ENCODE results near the gene TAF6.

TAF6 gene

DNA sequence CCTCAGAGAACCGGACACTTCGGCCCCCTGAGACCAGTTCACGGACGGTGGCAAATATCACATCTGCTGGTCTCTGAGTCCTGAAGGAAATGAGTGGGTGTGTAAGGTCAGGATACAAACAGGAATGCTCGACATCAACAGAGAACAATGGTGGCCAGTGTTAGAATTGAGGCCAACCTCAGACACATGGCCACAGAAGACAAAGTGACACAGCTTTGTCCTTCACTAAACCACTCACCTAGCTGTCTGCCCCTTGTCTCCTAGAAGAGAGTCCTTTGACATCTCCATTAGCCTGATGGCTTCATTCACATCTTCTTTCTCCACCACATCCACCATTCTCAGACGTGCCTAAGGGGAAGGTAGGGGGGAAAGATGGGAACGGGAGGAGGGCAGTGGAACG is 26.1 kb downstream of the TAF6 start:
- no peak for DNase-seq

DNA sequence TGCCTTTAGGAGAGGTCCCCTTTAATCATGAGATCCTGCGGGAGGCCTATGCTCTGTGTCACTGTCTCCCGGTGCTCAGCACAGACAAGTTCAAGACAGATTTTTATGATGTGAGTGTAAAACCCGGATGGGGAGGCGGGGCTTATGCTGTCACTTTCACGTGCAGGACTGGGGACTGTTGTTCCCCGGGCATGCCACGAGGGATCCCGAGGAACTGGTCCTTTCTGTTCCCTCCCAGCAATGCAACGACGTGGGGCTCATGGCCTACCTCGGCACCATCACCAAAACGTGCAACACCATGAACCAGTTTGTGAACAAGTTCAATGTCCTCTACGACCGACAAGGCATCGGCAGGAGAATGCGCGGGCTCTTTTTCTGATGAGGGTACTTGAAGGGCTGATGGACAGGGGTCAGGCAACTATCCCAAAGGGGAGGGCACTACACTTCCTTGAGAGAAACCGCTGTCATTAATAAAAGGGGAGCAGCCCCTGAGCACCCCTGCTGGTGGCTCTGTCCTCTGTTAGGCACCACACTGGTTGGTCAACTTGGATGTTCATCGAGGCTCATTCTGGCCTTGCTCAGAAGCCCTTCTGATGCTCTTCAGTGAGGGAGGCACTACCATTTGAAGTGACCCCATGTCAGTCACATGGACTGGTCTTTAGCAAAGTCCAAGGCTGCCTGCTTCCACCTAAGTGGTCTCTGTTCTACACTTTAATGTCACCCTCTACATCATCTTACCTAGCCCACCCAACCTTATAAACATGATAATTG is 27.6 kb downstream of the TAF6 start:
- DNase-seq, result no peak

DNA sequence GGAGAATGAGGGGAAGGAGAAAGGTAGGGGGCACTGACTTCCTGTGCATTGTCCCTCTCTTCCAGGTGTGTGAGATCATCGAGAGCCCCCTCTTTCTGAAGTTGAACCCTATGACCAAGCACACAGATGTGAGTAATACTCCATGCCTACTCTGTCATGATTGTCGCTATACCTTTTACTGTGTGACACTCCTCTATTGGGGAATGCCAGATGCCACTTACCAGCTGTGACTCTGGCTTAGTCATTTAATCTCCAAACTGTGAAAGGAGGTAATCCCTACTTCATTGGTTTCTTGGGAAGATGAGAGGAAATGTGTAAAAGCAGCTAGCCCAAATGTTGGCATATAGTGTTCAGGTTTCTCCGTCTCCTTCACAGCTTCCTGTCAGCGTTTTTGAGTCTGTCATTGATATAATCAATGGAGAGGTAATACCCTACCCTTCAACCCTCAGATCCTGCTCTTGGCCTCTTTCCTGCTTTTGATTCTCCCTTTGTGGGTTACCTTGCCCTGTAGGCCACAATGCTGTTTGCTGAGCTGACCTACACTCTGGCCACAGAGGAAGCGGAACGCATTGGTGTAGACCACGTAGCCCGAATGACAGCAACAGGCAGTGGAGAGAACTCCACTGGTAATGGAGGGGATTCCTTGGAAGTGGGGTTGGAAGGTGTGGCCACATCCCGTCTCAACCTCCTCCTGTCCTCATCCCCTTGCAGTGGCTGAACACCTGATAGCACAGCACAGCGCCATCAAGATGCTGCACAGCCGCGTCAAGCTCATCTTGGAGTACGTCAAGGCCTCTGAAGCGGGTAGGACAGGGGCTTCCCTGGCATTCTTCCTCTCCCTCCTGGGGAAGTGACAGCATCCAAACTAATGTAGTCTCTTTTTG is 28.4 kb downstream of the TAF6 start:
- DNase-seq, result no peak

DNA sequence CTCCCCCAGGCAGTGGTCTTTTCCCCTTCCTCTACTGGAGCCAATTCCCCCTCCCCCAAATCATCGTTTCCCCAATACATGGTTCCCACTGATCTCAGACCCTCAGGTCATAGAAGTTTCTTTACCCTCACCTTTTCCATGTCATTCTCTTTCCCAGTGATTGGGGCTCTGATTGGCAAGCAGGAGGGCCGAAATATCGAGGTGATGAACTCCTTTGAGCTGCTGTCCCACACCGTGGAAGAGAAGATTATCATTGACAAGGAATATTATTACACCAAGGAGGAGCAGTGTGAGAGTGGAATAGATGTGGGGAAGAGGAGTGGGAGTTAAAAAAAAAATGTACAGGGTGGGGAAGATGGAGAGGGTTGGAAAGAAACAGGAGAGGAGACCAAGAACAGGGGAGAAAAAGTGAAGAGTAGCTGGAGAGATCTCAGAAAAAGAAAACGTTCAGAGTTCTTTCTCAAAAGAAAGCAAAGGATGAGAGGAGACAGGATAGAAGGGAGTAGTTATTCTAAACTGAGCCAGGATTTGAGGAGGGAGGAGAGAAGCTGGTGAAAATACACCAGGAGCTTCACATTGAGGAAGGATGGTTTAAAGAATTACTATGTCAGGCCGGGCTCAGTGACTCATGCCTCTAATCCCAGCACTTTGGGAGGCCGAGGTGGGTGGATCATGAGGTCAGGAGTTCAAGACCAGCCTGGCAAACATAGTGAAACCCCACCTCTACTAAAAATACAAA is 29.5 kb downstream of the TAF6 start:
- no peak for DNase-seq

DNA sequence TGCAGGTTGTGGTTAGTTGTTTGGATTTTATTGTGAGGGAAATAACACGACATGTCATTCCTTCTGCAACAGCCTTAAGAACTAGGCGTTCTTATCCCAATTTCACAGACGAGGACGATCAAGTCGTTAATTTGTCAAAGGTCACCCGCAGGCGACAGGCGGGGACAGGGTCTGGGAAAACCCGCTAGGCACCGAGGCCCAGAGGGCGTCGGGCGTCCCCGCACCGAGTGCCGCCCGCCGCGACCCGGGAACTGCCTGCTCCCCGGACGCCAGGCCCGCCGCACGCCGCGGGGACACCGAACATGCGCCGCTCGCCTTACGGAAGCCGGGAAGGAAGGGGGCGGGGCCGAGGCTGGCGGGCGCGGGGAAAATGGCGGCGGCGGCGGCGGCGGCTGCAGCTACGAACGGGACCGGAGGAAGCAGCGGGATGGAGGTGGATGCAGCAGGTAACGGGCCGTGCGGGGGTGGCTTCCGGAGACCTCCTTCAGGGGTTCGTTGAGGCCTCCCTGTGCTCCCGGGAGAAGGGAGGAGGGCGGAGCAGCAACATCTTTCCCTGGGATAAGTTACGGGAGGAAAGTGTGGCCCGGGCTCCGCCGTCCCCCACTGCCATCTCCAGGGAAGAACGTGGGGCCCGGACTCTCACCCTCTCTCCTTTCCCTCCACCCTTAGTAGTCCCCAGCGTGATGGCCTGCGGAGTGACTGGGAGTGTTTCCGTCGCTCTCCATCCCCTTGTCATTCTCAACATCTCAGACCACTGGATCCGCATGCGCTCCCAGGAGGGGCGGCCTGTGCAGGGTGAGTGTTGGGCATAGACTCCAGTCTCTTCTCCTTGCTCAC is 30.3 kb downstream of the TAF6 start, which contains the start of gene COPS6:
Gene COPS6 (plus strand): TSS at position 349 of the 837 bp plus-strand sequence. CDS start 22 bp downstream, at position 371.
- peak; percentile 85 for DNase-seq

DNA sequence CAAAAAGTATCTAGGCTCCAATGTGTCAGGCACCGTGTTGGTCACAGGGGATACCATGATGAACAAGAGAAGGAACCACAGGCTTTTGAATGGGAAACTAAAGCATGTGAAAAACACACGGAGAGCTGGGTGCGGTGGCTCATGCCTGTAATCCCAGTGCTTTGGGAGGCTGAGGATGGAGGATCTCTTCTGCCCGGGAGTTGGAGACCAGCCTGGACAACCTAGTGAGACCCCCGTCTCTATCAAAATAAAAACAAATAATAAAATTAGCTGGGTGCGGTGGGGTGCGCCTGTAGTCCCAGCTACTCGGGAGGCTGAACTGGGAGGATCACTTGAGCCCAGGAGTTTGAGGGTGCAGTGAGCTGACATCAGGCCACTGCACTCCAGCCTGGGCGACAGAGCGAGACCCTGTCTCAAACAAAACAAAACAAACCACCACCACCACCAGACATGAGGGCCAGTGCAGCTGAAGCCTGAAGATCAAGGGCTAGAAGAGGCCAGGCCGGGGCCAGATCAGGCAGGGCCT is 31.0 kb downstream of the TAF6 start:
- DNase-seq, result no peak

DNA sequence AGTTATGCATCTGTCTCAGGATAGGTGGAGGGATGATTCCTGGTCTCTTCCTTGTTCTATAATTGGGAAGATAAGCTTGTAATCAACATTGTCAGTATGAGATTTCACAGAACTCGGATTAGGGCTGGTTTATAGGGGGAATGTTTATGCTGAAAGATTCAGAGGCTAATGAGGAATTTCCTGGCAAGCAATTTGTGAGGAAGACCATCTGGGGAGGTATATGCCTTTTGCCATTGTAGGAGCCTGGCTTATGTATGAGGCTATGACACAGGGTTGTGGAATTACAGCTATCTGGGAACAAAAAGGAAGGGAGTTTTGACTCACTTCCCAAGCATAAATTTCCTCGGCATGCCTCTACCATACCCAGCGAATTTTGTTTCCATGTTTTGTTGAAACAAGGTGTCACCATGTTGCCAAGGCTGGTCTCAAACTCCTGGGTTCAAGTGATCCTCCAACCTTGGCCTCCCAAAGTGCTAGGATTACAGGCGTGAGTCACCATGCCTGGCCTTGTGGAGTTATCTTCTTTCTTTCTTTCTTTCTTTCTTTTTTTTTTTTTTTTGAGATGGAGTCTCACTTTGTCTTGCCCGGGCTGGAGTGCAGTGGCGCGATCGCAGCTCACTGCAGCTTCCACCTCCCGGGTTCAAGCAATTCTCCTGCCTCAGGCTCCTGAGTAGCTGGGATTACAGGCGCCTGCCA is 32.0 kb downstream of the TAF6 start:
- peak; percentile 97 for DNase-seq

DNA sequence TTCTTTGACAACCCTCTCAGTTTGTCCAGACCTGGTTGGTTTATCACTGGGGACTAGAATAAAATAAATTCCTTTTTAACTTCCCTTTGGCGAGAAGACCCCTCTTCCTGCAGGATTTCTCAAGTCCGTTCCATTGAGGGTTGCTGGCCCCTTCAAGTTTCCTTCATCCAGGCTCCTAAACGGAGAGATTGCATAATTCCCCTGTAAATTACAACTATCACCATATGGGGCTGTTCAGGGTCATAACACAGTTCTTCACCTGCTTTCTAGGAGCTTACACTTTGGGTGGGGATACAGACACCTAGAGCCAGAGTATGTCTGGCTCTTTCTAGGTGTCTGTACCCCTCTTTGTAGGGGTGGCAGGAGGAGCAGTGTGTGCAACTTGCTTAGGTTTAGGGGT is 33.6 kb downstream of the TAF6 start:
- DNase-seq, result no peak

DNA sequence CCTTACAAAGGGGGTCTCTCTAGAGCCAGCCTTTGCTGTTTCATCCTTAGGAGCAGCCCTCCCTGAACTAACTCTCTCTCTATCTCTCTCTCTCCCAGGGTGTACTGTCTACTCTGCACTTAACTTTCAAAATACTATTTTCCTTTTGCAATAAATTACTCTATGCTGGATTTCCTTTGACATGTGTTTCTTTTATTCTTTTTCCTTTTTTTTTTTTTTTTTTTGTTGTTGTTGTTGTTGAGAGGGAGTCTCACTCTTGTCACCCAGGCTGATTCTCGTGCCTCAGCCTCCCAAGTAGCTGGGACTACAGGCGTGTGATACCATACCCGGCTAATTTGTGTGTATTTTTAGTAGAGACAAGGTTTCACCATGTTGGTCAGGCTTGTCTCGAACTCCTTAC is 36.2 kb downstream of the TAF6 start:
- no peak for DNase-seq

DNA sequence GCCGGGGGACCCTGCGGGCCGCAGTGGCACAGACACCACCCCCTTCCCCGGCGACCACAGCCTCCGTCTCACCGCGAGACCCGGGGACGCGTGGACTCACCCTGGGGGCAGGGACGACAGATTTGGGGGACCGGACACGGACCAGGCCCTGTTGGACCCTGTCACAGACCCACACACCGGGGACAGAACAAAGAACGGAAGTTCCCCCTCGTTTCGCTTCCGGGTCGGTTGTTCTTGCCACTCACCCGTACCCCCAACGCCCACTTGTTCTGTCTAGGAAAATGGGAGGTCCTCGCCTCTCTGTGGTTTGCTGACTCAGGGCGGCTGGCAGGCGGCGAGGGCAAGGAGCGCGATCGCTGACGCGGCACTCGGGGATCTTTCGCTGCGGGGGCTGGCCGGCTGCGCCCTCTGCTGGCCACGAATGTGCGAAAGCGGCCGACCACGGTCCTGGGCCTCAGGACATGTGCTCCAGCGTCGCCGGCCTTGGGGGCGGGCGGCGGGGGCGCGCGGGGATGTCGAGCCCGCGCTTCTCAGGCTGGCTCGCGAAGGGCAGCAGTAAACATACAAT is 37.5 kb downstream of the TAF6 start, which contains the start of gene ZNF3:
Gene ZNF3 (minus strand): TSS at position 189 of the 568 bp plus-strand sequence. CDS start 4,366 bp downstream, outside the sequence.
- DNase-seq, result peak; percentile 99

DNA sequence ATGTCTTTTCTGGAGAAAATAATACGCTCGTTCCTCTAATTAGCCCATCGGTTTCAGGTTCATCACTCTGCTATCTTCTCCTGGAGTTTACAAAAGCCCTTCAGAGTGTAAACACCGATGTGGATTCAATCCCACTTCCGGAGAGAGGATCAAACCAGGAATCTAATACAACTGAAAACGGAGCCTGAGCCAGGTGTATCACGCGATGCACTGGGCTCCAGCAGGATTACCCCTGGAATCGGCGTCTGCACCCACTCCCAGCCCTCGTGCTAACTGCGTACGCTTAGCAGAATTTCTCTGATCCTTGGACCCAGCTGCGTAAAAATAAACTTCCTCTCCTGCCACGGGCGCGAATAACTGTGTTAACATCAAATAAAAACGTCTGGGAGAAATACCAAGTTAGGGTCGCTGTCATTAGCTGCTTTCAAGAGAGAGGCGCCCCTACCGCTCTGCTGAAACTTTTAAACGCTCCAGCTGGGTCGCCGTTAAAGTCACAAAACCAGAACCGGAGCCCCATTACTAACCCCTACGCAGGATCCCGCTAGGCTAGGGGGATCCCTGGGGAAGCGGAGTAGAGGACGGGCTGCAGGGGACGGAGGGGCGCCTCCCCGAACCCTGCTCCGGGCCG is 38.1 kb downstream of the TAF6 start:
- no peak for DNase-seq

DNA sequence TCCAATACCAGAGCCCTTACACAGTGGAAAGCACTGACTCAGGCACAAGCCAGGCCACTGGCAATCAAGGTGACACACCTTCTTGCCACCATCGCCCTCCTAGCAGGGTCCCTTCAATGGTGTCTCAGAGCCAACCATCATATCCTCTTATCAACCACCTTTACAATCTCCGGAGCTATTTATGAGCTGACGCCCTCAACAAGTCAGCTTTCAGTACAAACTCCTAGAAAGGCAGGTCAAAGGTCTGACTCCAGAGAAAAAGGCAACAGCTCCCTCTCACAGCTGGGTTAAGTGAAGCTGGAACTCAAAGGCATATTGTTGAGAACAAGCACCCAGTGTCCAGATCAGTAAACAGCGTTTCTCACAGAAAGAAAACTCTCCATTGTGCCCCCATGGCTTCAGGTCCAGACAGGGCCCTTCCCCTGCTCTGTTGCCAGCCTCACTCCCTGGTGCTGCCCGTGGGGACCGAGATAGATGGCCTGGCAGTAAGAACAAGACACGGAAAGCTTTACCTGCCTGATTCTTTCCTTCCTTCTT is 40.1 kb downstream of the TAF6 start:
- no peak for DNase-seq

DNA sequence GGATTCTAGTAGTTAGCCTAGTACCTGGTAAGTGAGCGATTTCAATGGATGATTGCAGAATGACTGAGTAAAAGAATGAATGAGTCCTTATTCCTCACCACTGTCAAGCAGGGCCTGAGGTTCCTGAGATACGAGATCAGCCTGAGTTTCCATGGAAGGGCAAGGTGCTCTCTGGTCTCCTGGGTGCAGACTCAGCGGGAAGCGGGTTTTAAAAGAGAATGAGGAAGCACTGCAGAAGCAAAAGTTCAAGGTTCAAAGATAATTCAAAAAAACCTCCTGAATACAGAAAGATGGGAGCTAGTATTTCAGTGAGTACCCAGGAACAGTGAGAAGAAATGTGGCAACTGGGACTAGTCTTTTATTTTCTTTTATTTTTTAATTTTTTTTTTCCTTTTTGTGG is 42.0 kb downstream of the TAF6 start:
- no peak for DNase-seq

DNA sequence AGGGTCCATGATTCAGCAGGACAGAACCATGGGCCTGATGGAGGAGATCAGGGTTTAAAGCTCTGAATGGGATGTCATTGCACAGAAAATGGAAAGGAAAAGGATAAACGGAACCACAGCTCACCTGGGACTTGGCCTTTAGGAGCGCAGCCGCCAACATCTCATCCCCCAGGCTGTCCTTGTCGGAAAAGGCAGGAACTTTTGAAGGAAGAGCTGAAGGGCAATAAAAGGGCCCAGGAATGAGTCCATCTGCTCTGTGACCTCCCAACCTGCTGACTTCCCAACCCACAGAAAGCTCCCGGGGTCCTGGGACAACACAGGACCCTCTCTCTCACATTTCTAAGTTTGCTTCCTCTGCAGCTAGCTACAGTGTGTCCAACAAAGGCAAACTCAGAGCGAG is 43.7 kb downstream of the TAF6 start:
- no peak for DNase-seq

DNA sequence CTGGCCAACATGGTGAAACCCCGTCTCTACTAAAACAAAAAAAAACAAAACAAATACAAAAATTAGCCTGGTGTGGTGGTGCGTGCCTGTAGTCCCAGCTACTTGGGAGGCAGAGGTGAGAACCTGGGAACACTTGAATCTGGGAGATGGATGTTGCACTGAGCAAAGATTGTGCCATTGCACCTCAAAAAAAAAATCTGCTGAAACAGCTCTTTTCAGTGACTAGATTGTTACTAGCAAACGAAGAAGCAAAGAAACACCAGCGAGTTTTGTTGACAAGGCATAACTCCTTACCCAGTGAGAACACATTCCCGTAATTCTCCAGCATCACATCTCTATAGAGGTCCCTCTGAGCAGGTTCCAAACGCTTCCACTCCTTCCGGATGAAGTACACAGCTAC is 44.3 kb downstream of the TAF6 start:
- no peak for DNase-seq

DNA sequence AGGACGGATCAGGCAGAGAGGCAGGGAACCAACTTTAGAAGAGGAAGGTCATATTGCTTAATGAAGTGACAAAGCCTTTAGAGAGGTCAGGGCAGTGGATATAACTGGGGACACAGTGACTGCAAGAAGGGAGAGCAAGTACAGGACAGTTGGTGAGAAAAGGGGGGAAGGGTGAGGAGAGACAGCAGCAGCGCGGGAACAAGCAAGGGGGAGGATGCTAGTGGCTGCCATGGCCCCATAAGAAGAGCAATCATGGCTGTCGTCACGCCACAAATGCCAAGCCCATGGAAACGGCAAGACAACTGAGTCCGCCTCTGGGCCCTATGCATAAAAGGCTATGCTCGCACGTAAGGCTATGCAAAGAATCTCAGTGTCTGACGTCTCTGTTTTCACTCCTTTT is 46.7 kb downstream of the TAF6 start:
- no peak for DNase-seq

DNA sequence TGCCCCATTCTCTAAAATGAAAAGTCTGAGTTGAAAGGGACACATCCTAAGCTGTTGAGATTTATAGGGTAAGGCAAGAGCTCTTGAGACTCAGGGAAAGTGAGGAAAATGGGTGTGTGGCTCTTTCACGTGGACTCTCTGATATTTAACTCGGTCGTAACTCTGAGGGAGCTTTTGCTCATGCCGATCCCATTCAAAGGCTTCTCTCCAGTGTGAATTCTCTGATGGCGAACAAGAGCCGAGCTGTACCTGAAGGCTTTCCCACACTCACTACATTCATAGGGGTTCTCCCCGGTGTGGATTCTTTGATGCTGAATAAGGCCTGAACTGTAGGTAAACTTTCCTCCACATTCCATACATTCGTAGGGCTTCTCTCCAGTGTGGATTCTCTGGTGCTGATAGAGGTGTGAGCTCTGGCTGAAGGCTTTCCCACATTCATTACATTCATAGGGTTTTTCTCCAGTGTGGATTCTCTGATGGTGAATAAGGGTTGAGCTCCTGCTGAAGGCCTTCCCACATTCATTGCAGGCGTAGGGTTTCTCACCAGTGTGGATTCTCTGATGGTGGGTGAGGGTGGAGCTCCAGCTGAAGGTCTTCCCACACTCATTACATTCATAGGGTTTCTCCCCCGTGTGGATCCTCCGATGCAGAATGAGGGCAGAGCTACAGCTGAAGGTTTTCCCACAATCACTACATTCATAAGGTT is 48.0 kb downstream of the TAF6 start:
- DNase-seq, result no peak

DNA sequence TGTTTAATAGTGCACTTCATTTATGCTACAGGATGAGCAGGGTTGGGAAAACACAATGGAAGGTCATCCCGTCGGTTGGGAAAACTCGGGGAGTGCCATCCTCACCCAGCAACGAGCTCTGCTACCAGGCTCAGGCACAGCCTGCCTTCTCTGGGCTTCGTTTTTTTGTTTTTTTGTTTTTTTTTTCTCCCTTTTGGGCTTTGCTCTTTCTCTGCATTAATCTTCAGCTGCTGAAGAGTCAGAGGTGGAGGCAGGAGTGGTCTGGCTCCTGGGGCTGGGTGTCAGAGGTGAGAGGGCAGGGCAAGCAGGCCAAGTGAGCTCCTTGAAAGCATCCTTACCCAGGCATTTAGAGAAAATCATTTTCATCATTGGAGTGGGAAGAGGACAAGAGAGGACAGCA is 49.2 kb downstream of the TAF6 start:
- DNase-seq, result no peak

DNA sequence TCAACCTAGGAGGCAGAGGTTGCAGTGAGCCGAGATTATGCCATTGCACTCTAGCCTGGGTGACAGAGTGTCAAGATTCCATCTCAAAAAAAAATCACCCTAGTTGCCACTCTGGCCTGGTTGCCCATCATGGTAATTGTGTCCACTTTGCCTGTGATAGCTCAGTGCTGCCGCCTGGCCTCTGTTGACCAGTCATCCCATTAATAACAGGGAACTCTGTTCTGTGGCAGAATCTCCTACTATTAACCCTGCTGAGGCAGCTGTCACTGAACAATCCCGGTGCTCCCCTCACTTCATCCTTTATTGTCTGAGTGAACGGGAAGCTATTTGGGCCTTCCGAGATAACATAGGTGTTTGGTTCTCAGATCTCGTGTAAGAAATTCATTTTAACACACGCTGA is 52.2 kb downstream of the TAF6 start:
- no peak for DNase-seq

Data from fibroblast of skin of scalp (primary cell).